NT2/D1 (cell line): ENCODE results near the gene OLFML1.

Source experiments
- SUZ12 ChIP-seq: IDR thresholded peaks from 2 replicates; pipeline ENCODE4 v1.6.1; 2011; ENCODE audit not compliant: insufficient read length, insufficient read depth; ENCODE audit errors: extremely low read depth
- YY1 ChIP-seq: IDR thresholded peaks from 2 replicates; pipeline ENCODE4 v1.6.1; 2011; ENCODE audit not compliant: insufficient read length, insufficient read depth
- ZNF274 ChIP-seq: IDR thresholded peaks from 2 replicates; pipeline ENCODE4 v1.6.1; 2011; ENCODE audit warnings: mild to moderate bottlenecking, low read depth, low read length

DNA sequence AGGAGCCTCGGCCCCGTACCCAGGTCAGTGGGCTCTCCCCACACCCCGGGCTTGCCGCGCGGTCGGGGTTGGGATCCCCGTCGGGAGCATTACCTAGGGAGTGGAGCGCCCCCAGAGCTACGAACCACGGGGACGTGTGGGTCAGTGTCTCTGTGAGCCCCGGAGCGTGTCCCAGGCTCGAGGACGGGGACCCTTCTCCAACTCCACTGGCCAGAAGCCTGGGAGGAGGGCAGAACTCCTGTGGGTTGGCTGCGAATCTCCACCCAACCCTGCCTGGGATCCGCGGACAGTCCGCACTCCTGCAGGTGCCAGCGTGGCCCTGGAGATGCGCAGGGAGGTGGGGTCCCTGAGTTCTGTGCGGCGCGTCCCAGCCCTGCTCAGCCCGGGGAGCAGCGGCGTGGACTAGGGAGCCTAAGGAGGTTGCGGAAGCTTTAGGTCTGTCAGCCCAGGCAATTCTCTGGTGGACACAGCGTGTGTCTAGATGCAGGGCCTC is 28.8 kb downstream of the OLFML1 start:
- TF ChIP-seq YY1: no peak
- TF ChIP-seq SUZ12: no peak
- TF ChIP-seq ZNF274: no peak
